Stomach smooth muscle (tissue), 2 donors: Measurements from ENCODE around the gene GSTA2.
"Not testable (repeated sequence)": the region's sequence is repeated elsewhere in the genome, so short reads cannot be mapped to it uniquely, and the experiment has no call there.

ENCODE experiments used
- H3K27ac ChIP-seq: one replicate; pipeline ENCODE4 v1.7.0; 2013; ENCODE audit warnings: mild to moderate bottlenecking, low read length, inconsistent platforms
- H3K27me3 ChIP-seq, 2 donors: one replicate each; pipeline ENCODE4 v1.7.0; 2013; ENCODE audit warnings: low read length in 2 of 2; ENCODE audit not compliant: insufficient read depth in 2 of 2, control insufficient read depth in 1 of 2
- H3K36me3 ChIP-seq, 2 donors: one replicate each; pipeline ENCODE4 v1.7.0; 2013; ENCODE audit warnings: low read length in 2 of 2; ENCODE audit not compliant: control insufficient read depth in 2 of 2, insufficient read depth in 2 of 2
- H3K4me1 ChIP-seq: one replicate; pipeline ENCODE4 v1.7.0; 2013; ENCODE audit warnings: low read length; ENCODE audit not compliant: control insufficient read depth, insufficient read depth
- H3K4me3 ChIP-seq, 2 donors: one replicate each; pipeline ENCODE4 v1.7.0; 2013; ENCODE audit warnings: low read length in 2 of 2
- H3K9ac ChIP-seq, 2 donors: one replicate each; pipeline ENCODE4 v1.7.0; 2013; ENCODE audit warnings: low read length in 2 of 2, mild to moderate bottlenecking in 1 of 2
- H3K9me3 ChIP-seq, 2 donors: one replicate each; pipeline ENCODE4 v1.7.0; 2013; ENCODE audit warnings: low read length in 2 of 2; ENCODE audit not compliant: control insufficient read depth in 2 of 2
- donor health status: healthy.
- donor health status: Pancreatic carcinoma.

The GSTA2 gene

DNA sequence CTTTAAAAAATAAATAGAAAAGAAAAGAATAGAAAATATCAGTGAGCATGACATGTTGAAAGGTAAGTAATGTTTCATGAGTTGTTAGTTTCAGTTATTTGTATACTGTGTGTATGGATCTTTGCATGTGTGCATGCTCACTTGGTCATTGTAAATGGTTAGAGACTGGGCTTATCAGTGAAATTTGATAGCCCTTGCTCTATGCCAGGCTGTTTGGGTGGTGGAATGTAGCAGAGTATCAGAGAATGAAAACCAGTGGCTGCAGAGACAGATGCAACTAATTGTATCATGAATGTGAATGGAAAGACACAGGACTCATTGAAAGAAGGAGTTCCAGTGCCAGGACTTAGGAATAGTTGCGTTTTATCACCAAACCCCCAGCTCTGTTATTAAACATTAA lies 4.2 kb downstream of the GSTA2 start:
- no peak overlapping the region for H3K27ac ChIP-seq
- no peaks in the 10 kb centered on the region for H3K4me1 ChIP-seq
- H3K9me3 ChIP-seq, result no peaks in the 10 kb centered on the region
- no peaks in the 10 kb centered on the region for H3K27me3 ChIP-seq
- no peak overlapping the region for H3K4me3 ChIP-seq
- H3K9ac ChIP-seq, result no peak overlapping the region
- no peaks in the 10 kb centered on the region for H3K36me3 ChIP-seq

DNA sequence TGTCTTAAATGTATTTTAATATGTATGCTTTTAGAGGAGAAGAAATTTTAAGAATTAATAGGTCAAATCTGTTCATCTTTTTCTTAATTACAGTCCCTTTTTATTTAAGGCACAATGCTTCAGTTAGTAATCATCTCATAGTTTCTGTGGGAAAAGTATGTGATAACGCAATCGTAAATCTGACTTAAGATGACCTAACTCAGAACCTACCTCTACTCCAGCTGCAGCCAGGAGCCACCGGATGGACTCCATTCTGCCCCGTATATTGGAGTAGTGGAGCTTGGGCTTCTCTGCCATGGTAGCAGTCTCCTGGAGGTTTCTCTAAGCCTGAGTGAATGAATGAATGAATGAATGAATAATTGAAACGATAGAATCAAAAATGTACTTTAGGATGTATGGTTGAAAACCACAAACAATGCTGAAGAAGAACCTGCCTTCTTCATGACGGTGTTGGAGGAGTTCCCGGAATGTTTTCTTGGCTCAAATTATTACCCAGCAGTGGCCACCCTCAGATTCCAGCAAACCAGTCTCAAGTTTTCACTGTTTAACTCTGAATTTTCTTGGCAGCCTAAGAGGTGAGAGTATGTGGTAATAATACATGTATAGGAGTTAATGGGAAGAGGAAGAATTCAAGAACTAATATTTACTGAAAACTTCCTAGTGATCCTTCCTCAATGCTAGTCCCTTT lies 5.5 kb downstream of the GSTA2 start:
- not testable (repeated sequence) for H3K27ac ChIP-seq, H3K9ac ChIP-seq, H3K9me3 ChIP-seq, H3K27me3 ChIP-seq, H3K4me1 ChIP-seq, H3K4me3 ChIP-seq, H3K36me3 ChIP-seq

DNA sequence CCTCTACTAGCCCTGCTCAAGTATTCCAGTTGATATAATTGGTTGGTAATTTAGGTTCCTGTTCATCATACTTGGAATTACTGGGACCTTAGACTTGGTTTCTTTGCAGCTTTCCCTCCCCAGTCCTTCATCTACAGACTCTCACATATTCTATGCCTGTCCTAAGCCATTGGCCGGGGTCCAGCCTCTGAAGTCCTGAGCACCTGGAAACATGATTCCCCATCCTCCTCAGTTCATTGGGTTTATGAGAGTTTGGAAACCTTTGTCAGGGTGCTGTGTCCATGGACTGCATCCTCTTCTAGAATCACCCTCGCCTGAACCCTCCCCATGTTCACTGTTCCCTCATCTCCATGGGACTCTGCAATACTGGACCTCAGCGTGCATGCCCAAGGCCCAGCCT lies 8.8 kb downstream of the GSTA2 start:
- Histone ChIP-seq H3K9me3 (peaks cover 3 to 6% of the 10 kb centered on the region in 2 donors), H3K36me3 (no peaks in the 10 kb centered on the region), H3K9ac (no peak overlapping the region), H3K4me3 (no peak overlapping the region), H3K27me3 (no peaks in the 10 kb centered on the region), H3K27ac (no peak overlapping the region), H3K4me1 (no peaks in the 10 kb centered on the region)

DNA sequence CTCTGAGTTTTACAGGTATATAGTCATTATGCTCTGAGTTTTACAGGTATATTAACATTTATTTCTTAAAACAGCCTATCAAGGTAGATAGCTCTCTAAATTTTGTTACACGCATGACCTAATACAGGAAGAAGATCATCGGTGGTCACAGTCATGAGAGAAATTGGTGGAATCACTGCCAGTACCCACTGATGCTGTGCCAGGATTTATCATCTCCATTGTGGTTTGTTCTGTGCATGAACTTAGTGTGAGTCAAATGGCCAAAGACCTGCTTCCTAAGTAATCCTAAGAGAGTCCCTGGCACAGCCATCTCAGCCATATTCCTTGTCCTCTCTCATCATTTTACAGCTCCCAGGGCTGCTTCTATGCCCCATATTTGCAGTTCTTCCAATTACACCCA lies 10.1 kb downstream of the GSTA2 start:
- not testable (repeated sequence) for H3K36me3 ChIP-seq, H3K27me3 ChIP-seq, H3K9me3 ChIP-seq, H3K4me1 ChIP-seq, H3K27ac ChIP-seq, H3K4me3 ChIP-seq, H3K9ac ChIP-seq

DNA sequence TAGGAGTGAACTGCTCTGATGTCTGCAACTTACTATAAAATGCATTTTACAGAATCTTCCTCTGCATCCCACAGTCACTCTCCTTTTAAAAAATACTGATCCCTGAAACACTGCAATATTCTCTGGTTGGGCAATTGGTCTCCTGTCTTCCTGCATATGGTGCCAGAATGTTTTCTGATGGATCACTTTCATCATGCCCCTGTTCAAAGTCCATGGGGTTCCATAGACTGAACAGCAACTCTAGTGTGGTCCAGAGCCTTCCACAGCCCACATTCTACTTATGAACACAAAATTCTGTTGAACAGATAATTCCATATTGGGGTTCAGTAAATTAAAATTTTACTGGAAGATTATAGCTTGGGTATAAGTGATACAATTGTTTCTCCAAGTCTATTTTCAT lies 11.0 kb downstream of the GSTA2 start:
- no peaks in the 10 kb centered on the region for H3K36me3 ChIP-seq
- no peak overlapping the region for H3K27ac ChIP-seq
- peaks cover 3 to 6% of the 10 kb centered on the region in 2 donors for H3K9me3 ChIP-seq
- H3K4me1 ChIP-seq, result no peaks in the 10 kb centered on the region
- no peak overlapping the region for H3K9ac ChIP-seq
- H3K4me3 ChIP-seq, result no peak overlapping the region
- H3K27me3 ChIP-seq, result no peaks in the 10 kb centered on the region

DNA sequence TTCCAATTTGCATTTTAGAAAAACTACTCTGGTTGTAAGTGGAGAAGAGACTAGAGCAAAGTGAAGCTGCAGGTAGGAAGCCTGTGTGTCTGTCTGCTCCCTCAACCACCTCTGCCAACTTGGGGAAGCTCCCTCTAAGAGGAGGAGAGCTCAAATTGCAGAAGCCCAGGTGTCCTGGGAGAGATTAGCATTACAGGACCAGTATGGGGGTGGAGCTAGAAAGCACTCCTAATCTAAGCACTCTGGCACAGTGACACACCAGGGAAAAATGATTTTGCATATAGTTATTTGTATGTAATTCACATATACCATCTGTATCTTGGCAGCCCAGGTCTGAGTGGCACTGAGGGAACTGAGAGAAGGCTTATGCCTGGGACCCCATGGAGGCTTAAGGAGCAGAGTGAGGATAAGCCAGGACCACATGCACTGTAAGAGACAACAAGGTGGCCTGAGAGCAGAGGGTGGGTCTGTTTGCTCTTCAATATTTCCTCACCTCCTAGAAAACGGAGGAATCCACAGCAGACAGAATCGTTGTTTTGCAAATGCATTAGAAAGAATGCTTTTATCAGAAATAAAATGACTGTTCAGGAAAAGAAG lies 13.6 kb downstream of the GSTA2 start:
- Histone ChIP-seq H3K9me3 (peaks cover 3 to 6% of the 10 kb centered on the region in 2 donors), H3K36me3 (no peaks in the 10 kb centered on the region), H3K4me1 (no peaks in the 10 kb centered on the region), H3K4me3 (no peak overlapping the region), H3K27me3 (no peaks in the 10 kb centered on the region), H3K27ac (no peak overlapping the region), H3K9ac (no peak overlapping the region)

DNA sequence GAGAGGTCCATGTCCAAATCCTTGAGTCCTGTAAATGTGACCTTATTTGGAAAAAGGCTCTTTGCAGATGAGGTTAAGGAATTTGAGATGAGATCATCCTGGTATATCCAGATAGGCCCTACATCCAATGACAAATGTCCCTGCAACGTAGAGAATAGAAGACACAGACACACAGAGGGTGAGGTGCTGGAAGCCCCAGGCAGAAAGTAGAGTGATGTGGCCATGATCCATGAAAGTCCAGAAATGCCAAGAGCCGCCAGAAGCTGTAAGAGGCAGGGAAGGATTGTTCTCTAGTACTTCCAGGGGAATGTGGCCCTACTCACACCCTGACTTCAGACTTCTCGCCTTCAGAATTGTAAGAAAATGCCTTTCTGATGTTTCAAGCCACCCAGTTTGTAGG lies 16.0 kb downstream of the GSTA2 start:
- H3K36me3 ChIP-seq, H3K27ac ChIP-seq, H3K9ac ChIP-seq, H3K4me3 ChIP-seq, H3K9me3 ChIP-seq, H3K4me1 ChIP-seq, H3K27me3 ChIP-seq: not testable (repeated sequence)

DNA sequence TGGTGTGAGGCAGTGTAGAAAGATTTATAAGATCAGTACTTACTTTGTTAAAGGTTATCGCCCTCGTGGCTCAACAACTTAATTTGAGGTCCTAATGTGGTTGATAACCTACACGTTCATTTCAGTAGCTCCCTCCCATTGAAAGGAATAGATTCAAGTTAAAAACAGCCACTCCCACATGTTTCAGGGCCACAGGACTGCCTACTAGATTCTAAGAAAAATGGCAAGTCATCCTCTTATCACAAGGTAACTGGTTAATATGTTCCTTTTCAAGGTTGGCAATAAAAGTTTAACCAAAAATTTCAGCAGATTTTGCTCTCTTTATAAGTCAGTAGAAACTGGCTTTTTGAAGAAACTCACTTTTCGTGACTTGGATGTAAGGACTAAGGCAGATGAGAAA lies 17.1 kb downstream of the GSTA2 start:
- Histone ChIP-seq H3K9me3 (peaks cover 3 to 7% of the 10 kb centered on the region in 2 donors), H3K27ac (no peak overlapping the region), H3K9ac (no peak overlapping the region), H3K27me3 (no peaks in the 10 kb centered on the region), H3K36me3 (no peaks in the 10 kb centered on the region), H3K4me1 (no peaks in the 10 kb centered on the region), H3K4me3 (no peak overlapping the region)

DNA sequence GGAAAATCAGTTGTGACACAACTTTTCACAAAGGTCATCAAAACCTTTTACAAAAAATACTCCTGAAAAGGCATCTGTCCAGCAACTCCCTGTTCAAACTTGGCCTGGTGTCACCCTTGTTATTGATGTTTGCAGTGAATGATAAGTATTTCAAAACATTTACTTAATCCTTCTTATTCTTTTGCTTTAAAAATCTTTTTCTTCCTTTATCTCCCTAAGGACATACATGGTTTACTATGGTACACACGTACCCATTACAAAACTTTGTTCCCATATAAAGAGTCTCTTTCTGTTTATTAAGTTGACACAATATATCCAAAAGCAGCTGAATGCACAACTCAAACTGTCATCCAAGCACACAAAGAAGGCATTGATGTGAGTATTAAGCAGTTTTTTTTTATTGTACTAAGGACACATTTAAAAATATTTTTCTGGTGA lies 17.5 kb downstream of the GSTA2 start:
- no peaks in the 10 kb centered on the region for H3K4me1 ChIP-seq
- no peak overlapping the region for H3K9ac ChIP-seq
- peaks cover 2 to 5% of the 10 kb centered on the region in 2 donors for H3K9me3 ChIP-seq
- no peaks in the 10 kb centered on the region for H3K36me3 ChIP-seq
- H3K27ac ChIP-seq, result no peak overlapping the region
- no peak overlapping the region for H3K4me3 ChIP-seq
- no peaks in the 10 kb centered on the region for H3K27me3 ChIP-seq

DNA sequence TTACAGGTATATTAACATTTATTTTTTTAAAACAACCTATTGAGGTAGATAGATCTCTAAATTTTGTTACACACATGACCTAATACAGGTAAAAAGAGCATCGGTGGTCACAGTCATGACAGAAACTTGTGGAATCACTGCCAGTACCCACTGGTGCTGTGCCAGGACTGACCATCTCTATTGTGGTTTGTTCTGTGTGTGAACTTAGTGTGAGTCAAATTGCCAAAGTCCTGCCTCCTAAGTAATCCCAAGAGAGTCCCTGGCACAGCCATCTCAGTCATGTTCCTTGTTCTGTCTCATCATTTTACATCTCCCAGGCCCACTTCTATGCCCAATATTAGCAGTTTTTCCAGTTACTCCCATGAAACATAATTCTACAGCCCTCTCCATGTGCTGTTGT lies 21.4 kb downstream of the GSTA2 start:
- H3K27ac ChIP-seq, result no peak overlapping the region
- no peak overlapping the region for H3K9ac ChIP-seq
- H3K9me3 ChIP-seq, result peaks cover 4 to 10% of the 10 kb centered on the region in 2 donors

DNA sequence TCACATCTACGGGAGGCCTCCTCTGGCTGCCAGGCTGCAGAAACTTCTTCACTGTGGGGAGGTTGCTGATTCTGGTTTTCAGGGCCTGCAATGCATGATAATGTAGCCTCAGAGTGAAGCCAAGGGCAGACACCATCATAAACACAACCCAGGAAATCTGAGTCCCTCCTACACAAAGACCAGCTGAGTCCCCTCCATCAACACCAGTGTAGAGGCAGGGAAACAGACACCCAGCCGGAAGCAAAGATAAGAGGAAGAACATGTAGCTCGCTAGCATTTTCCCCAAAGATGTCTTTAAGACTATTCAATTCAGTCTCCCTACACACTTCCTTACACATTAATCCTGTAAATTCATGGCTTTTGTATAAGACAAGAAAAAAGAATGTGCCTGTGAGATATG lies 23.6 kb downstream of the GSTA2 start:
- Histone ChIP-seq H3K9me3 (peaks cover 4 to 10% of the 10 kb centered on the region in 2 donors), H3K27ac (no peak overlapping the region), H3K36me3 (no peaks in the 10 kb centered on the region), H3K4me3 (no peak overlapping the region), H3K9ac (no peak overlapping the region), H3K27me3 (no peaks in the 10 kb centered on the region), H3K4me1 (no peaks in the 10 kb centered on the region)

More for the DNA sequence above, 21.4 kb downstream of the GSTA2 start:
- no peaks in the 10 kb centered on the region for H3K27me3 ChIP-seq
- no peaks in the 10 kb centered on the region for H3K36me3 ChIP-seq
- H3K4me1 ChIP-seq, result no peaks in the 10 kb centered on the region
- no peak overlapping the region for H3K4me3 ChIP-seq
